ENCODE data around the gene PPIL6. TPM values are rescaled to one million over a fixed set of nuclear protein-coding genes. Genes with fewer than 3 reads are reported as not detected.
"Not testable (repeated sequence)": the region's sequence is repeated elsewhere in the genome, so short reads cannot be mapped to it uniquely, and the experiment has no call there.

The PPIL6 gene
- total RNA-seq, 4 donors from 2014 or later: 1.2 to 16.5 (median 4.8) TPM

- Histone ChIP-seq H3K4me1 (peaks cover 0 to 5% (median 0%) of the 10 kb centered on the region in 4 donors), H3K9me3 (no peaks in the 10 kb centered on the region), H3K27ac (no peak overlapping the region), H3K27me3 (no peaks in the 10 kb centered on the region), H3K4me3 (no peak overlapping the region), H3K36me3 (peaks cover 0 to 89% (median 4%) of the 10 kb centered on the region in 3 donors)
- TF ChIP-seq POLR2A (IDR thresholded peaks at IDR 0.05): no peak
- TF ChIP-seq CTCF (IDR thresholded peaks at IDR 0.05): no peak
- TF ChIP-seq EP300 (IDR thresholded peaks at IDR 0.05): no peak
- no peak for DNase-seq (ENCODE audit: low spot score in 2 of 2)
- 93% methylated on average over 6 of the region's 6 CpGs for WGBS, 2 donors
Measured at GRCh38 chr6:109467696-109468095, 27.3 kb upstream of the PPIL6 start.

- Histone ChIP-seq H3K4me1 (no peaks in the 10 kb centered on the region), H3K9me3 (no peaks in the 10 kb centered on the region), H3K4me3 (no peak overlapping the region), H3K36me3 (peaks cover 0 to 88% (median 4%) of the 10 kb centered on the region in 3 donors), H3K27ac (no peak overlapping the region), H3K27me3 (no peaks in the 10 kb centered on the region)
- no peak for TF ChIP-seq CTCF (IDR thresholded peaks at IDR 0.05)
- no peak for TF ChIP-seq POLR2A (IDR thresholded peaks at IDR 0.05)
- TF ChIP-seq EP300 (IDR thresholded peaks at IDR 0.05): no peak
- 84 to 86% methylated on average over 7 of the region's 7 CpGs for WGBS, 2 donors
- no peak for DNase-seq (ENCODE audit: low spot score in 2 of 2)
Measured at GRCh38 chr6:109466212-109466923, 25.9 kb upstream of the PPIL6 start.

GRCh38 chr6:109465772-109466171, 25.3 kb upstream of the PPIL6 start:
- Histone ChIP-seq H3K4me1 (no peaks in the 10 kb centered on the region), H3K36me3 (peaks cover 0 to 88% (median 4%) of the 10 kb centered on the region in 3 donors), H3K27me3 (no peaks in the 10 kb centered on the region), H3K4me3 (no peak overlapping the region), H3K9me3 (no peaks in the 10 kb centered on the region), H3K27ac (no peak overlapping the region)
- no peak for DNase-seq (ENCODE audit: low spot score in 2 of 2)
- WGBS, 2 donors: 72 to 73% methylated on average over 7 of the region's 7 CpGs
- TF ChIP-seq CTCF (IDR thresholded peaks at IDR 0.05): no peak
- no peak for TF ChIP-seq EP300 (IDR thresholded peaks at IDR 0.05)
- TF ChIP-seq POLR2A (IDR thresholded peaks at IDR 0.05): no peak

GRCh38 chr6:109461733-109462526, 21.5 kb upstream of the PPIL6 start:
- peaks cover 0 to 10% (median under 1%) of the 10 kb centered on the region in 4 donors for H3K4me1 ChIP-seq
- peaks cover 0 to 53% (median 0%) of the 10 kb centered on the region in 3 donors for H3K36me3 ChIP-seq
- no peak overlapping the region for H3K27ac ChIP-seq
- 71 to 91% methylated on average over 1 of the region's 1 CpG for WGBS, 2 donors
- no peak for TF ChIP-seq EP300 (IDR thresholded peaks at IDR 0.05)
- TF ChIP-seq POLR2A (IDR thresholded peaks at IDR 0.05): no peak
- TF ChIP-seq CTCF (IDR thresholded peaks at IDR 0.05): no peak
- no peak for DNase-seq (ENCODE audit: low spot score in 2 of 2)
- H3K4me3 ChIP-seq: no peak overlapping the region
- H3K9me3 ChIP-seq: no peaks in the 10 kb centered on the region
- H3K27me3 ChIP-seq: no peaks in the 10 kb centered on the region

- H3K4me1 ChIP-seq: peaks cover 0 to 18% (median 4%) of the 10 kb centered on the region in 4 donors
- not testable (repeated sequence) for H3K27me3 ChIP-seq; H3K4me3 ChIP-seq; H3K27ac ChIP-seq; DNase-seq (ENCODE audit: low spot score in 2 of 2); H3K9me3 ChIP-seq
- 100% methylated on average over 1 of the region's 1 CpG for WGBS, 2 donors
- peaks cover 0 to 48% (median 0%) of the 10 kb centered on the region in 3 donors for H3K36me3 ChIP-seq
Measured at GRCh38 chr6:109461205-109461604, 20.8 kb upstream of the PPIL6 start.

Data from tibial nerve (tissue), 4 donors.